Measurements from ENCODE around the gene FARP2. TPM values are rescaled to one million over a fixed set of nuclear protein-coding genes. Genes with fewer than 3 reads are reported as not detected.

Gene FARP2
- total RNA-seq, 1 experiment from 2014 or later = 35.6 TPM

DNA sequence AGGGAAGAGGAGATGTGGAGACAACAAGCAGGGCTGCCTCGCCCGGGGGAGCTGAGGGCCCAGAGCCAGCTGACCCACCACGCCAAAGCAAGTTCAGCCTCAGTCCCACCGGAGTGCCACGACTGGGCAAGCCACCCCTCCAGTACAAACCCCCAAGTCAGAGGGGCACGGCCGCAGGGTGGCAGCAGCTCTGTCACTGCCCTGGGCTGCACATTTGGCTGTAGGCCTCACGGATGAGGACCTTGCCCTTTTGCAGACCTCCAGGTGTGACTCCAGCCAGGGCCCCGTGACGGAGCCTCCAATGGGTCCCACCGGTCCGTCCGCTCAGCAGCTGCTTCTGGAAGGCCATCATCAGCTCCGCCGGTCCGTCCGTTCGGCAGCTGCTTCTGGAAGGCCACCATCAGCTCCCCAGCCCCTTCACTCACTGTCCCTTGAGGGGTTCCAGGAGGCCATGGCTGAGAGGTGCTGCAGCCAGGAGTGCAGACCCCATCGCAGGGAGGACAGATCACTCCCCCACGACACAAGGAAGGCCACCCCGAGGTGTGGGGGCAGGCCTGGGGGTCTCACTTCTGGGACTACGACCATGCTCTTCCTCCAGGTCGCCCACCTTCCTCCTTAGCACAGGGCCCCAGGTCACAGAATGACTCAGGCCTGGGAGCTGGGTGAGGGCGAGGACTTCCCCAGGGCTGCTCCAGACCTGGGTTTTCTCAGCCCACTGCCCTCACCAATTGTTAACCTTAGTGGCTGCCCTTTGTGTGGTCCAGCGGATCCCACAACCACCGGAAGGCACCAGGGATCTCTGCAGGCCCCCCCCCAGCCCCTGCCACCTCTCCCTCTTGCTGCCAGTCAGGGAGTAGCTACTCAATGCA lies 176.9 kb downstream of the FARP2 start:
- no peaks in the 10 kb centered on the region for H3K27me3 ChIP-seq
- H3K9me3 ChIP-seq = no peaks in the 10 kb centered on the region
- no peak for DNase-seq
- H3K4me3 ChIP-seq = no peak overlapping the region
- no peaks in the 10 kb centered on the region for H3K36me3 ChIP-seq

DNA sequence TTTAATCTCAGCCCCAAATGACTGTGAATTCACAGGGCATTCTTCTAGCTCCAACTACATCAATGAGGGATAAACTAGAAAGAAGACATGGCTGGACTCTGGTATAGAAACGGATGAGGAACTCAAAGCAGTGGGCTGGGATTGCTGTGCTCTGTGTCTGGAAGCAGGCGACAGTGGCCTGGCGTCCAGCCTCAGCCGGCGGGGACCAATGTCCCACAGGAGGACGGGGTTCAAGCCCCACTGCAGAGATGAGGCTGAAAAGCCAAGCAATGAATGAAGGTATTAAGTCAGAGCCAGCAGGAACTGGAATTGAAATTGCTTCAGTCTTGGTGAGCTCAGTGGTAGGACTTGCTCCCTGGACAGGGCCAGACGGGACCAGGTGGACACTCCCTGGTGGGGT lies 178.2 kb downstream of the FARP2 start:
- Histone ChIP-seq H3K36me3 (no peaks in the 10 kb centered on the region), H3K4me3 (no peak overlapping the region), H3K27me3 (no peaks in the 10 kb centered on the region), H3K9me3 (no peaks in the 10 kb centered on the region)
- DNase-seq = no peak

GRCh38 chr2:241534701-241535375 lies 178.8 kb downstream of the FARP2 start:
- Histone ChIP-seq H3K36me3 (no peaks in the 10 kb centered on the region), H3K27me3 (no peaks in the 10 kb centered on the region), H3K4me3 (no peak overlapping the region), H3K9me3 (no peaks in the 10 kb centered on the region)
- no peak for DNase-seq

DNA sequence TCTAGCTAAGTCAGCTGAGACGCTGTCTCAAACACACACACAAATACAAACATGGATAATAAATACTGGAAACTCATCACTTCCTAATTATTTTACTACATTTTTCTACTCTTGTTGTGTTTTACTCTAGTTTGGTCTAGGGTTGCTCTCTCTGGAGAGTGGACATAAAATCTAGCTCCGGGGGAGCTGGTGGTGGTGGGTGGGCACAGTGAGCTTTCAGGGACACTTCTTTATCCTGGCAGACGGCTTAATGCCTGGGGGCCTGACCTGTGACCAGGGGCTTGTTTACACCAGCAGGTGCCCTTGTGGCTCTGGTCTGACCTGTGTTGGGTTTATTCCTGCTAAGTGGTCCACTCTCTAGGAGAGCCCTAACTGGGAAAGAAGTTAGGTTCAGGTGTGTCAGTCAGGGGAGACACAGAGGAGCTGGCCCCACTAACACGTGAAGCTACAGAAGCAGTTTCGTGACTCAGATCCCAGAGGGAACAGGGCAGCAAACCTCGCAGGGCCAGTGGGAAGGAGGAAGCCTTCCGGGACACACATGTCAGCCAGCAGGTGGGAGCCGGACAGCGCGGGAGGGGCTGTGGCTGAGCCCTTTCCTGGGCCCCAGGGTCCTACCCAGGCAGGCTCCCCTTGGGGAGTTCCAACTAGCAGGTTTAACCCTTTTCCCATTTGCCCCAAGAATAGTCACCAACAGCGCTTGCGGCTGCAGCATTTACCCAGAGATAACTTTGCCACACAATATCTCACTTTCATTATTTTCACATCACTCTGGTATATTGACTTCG lies 180.0 kb downstream of the FARP2 start:
- Histone ChIP-seq H3K36me3 (no peaks in the 10 kb centered on the region), H3K4me3 (no peak overlapping the region), H3K27me3 (no peaks in the 10 kb centered on the region), H3K9me3 (no peaks in the 10 kb centered on the region)
- DNase-seq = no peak

- Histone ChIP-seq H3K4me3 (no peak overlapping the region), H3K9me3 (no peaks in the 10 kb centered on the region), H3K27me3 (0 out of 2 replicates have a peak, but pooled peaks cover 3% of the 10 kb centered on the region), H3K36me3 (no peaks in the 10 kb centered on the region)
- no peak for DNase-seq
These were observed 182.9 kb downstream of the FARP2 start for GRCh38 chr2:241538838-241539615.

DNA sequence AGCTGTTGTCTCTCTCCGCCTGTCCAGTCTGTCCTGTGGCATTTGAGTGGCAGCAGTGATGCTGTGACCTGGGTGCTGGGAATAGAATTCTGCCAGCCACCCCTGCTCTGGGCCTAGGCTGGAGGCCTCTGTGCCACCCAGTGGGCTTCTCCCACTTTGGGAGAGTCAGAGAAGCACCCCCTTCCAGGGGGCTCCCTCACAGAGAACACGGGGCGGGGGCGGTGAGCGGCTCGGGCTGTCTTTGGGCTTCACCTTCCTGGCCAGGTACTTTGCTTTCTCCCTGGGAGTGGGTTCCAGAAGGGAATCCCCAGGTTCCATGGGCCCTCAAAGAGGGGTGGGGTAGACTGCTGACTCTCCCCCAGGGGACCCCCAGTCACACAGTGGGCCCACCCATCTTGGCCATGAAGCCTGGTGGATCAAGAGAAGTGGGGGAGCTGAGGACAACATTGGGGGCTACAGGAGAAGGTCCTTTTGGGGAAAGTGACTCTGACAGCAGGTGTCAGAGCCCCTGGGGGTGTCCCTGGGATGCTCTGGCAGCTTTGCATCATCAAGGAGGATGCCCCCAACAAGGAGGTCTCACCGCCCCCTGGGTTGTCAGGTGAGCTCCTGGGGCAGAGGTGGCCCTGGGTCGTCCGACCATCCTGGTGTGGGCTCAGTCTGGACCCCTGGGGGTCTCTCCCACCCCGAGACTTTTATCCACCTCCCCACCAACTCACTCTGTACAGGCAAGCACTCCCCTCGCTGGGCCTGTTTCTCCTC lies 183.7 kb downstream of the FARP2 start:
- H3K9me3 ChIP-seq = no peaks in the 10 kb centered on the region
- H3K4me3 ChIP-seq = no peak overlapping the region
- 0 out of 2 replicates have a peak, but pooled peaks cover 3% of the 10 kb centered on the region for H3K27me3 ChIP-seq
- H3K36me3 ChIP-seq = no peaks in the 10 kb centered on the region
- no peak for DNase-seq

DNA sequence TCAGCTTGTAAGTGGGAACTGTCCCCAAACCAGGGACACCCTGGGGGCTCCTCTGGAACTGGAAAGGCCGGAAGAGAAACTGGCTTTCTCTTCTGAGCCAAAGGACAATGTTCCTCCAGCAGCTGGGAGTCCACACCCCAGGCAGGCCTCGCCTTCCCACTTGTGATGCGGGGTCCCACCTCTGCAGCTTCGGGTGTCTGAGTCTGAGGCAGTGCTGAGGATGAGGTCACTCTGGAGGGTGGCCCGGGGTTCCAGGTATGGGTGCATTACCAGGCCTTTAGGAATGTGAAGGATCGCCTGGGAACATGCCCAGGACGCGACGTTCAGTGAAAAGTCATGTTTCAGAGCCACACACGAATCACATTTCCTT lies 184.3 kb downstream of the FARP2 start:
- no peak for DNase-seq
- 0 out of 2 replicates have a peak, but pooled peaks cover 3% of the 10 kb centered on the region for H3K27me3 ChIP-seq
- no peaks in the 10 kb centered on the region for H3K36me3 ChIP-seq
- H3K4me3 ChIP-seq = no peak overlapping the region
- H3K9me3 ChIP-seq = no peaks in the 10 kb centered on the region

- DNase-seq = no peak
- H3K4me3 ChIP-seq = no peak overlapping the region
- 0 out of 2 replicates have a peak, but pooled peaks cover 3% of the 10 kb centered on the region for H3K27me3 ChIP-seq
- H3K9me3 ChIP-seq = no peaks in the 10 kb centered on the region
- H3K36me3 ChIP-seq = no peaks in the 10 kb centered on the region
These were observed 184.9 kb downstream of the FARP2 start for GRCh38 chr2:241540771-241541561.

GRCh38 chr2:241541564-241542277 lies 185.6 kb downstream of the FARP2 start:
- H3K4me3 ChIP-seq = no peak overlapping the region
- no peak for DNase-seq
- no peaks in the 10 kb centered on the region for H3K9me3 ChIP-seq
- H3K36me3 ChIP-seq = no peaks in the 10 kb centered on the region
- 0 out of 2 replicates have a peak, but pooled peaks cover 3% of the 10 kb centered on the region for H3K27me3 ChIP-seq

DNA sequence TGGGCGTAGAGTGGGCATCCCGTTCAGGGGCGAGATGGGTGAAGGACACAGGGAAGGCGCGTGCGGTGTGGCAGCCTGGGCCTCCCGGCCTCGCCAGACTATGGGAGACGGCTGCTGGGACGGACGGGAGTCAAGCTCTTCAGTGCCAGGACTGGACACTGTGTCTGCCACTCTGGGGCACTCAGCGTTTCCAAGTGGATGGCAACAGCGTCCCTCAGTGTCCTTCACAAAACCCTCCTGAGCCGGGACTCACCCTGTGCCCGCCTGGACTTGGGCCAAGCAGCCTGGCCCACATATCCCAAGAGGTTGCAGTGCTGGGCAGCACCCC lies 186.2 kb downstream of the FARP2 start:
- Histone ChIP-seq H3K9me3 (no peaks in the 10 kb centered on the region), H3K4me3 (no peak overlapping the region), H3K27me3 (0 out of 2 replicates have a peak, but pooled peaks cover 3% of the 10 kb centered on the region), H3K36me3 (no peaks in the 10 kb centered on the region)
- DNase-seq = no peak

Other genes starting within 250 kb of the FARP2 start
- gene PASK, start 206.8 kb upstream of the FARP2 start, total RNA-seq (2014; rRNA removed; shearing (Covaris generic); ENCODE audit: low replicate concordance) = 3.7 and 21.6 TPM in 2 replicates
- 80.2 and 89.2 TPM in 2 replicates for gene PPP1R7, start 205.8 kb upstream of the FARP2 start, total RNA-seq (2014; rRNA removed; shearing (Covaris generic); ENCODE audit: low replicate concordance)
- gene ANO7, start 167.6 kb upstream of the FARP2 start, total RNA-seq (2014; rRNA removed; shearing (Covaris generic); ENCODE audit: low replicate concordance) = 0.10 TPM in 1 of 2 replicates, not detected in the other
- 383 and 447 TPM in 2 replicates for gene HDLBP, start 40.6 kb upstream of the FARP2 start, total RNA-seq (2014; rRNA removed; shearing (Covaris generic); ENCODE audit: low replicate concordance)
- gene SEPTIN2, start 40.4 kb upstream of the FARP2 start, total RNA-seq (2014; rRNA removed; shearing (Covaris generic); ENCODE audit: low replicate concordance) = 348 and 489 TPM in 2 replicates
- 176 and 432 TPM in 2 replicates for gene STK25, start 152.3 kb downstream of the FARP2 start, total RNA-seq (2014; rRNA removed; shearing (Covaris generic); ENCODE audit: low replicate concordance)
- 1.6 and 6.8 TPM in 2 replicates for gene BOK, start 202.5 kb downstream of the FARP2 start, total RNA-seq (2014; rRNA removed; shearing (Covaris generic); ENCODE audit: low replicate concordance)